OCI-LY1 (cell line): ENCODE measurements around the gene CAPN14.

Experiments used
- H2AFZ ChIP-seq: fragments of 200-600 bp; sonication (generic), shearing (Covaris generic); 2 replicates; pipeline ENCODE4 v1.6.0; 2014; ENCODE audit warnings: antibody characterized with exemption, mild to moderate bottlenecking, low read length
- H3F3A ChIP-seq: fragments of 200-600 bp; sonication (generic), shearing (Covaris generic); 2 replicates; pipeline ENCODE4 v1.6.0; 2014; ENCODE audit warnings: mild to moderate bottlenecking, antibody characterized with exemption, low read length, moderate library complexity; ENCODE audit not compliant: insufficient read depth
- H3K27ac ChIP-seq: fragments of 200-600 bp; sonication (generic); 2 replicates; pipeline ENCODE4 v1.5.1; 2014; ENCODE audit warnings: low read length, mixed run types, mild to moderate bottlenecking, low read depth; ENCODE audit not compliant: poor library complexity, severe bottlenecking
- H3K27me3 ChIP-seq: fragments of 200-600 bp; sonication (generic); 2 replicates; pipeline ENCODE4 v1.6.0; 2014; ENCODE audit warnings: antibody characterized with exemption, mild to moderate bottlenecking, low read length, moderate library complexity; ENCODE audit not compliant: insufficient read depth
- H3K36me3 ChIP-seq: fragments of 200-600 bp; sonication (generic); 2 replicates; pipeline ENCODE4 v1.6.1; 2014; ENCODE audit warnings: mild to moderate bottlenecking, antibody characterized with exemption, low read length, moderate library complexity, mixed read lengths; ENCODE audit not compliant: insufficient read depth
- H3K4me1 ChIP-seq: fragments of 200-600 bp; sonication (generic); 2 replicates; pipeline ENCODE4 v1.5.1; 2014; ENCODE audit warnings: mild to moderate bottlenecking, low read length, moderate library complexity; ENCODE audit not compliant: insufficient read depth, severe bottlenecking
- H3K4me2 ChIP-seq: fragments of 200-600 bp; sonication (generic), shearing (Covaris generic); 2 replicates; pipeline ENCODE4 v1.6.1; 2014; ENCODE audit warnings: low read length
- H3K4me3 ChIP-seq: fragments of 200-600 bp; sonication (generic); 2 replicates; pipeline ENCODE4 v1.5.1; 2014; ENCODE audit warnings: low read length, low read depth, mild to moderate bottlenecking, mixed read lengths; ENCODE audit not compliant: poor library complexity, severe bottlenecking
- H3K79me2 ChIP-seq: fragments of 200-600 bp; shearing (Covaris generic); 2 replicates; pipeline ENCODE4 v1.6.1; 2016; ENCODE audit warnings: mixed run types, low read length, mixed read lengths; ENCODE audit not compliant: insufficient read depth
- H3K9ac ChIP-seq: fragments of 200-600 bp; sonication (generic), shearing (Covaris generic); 2 replicates; pipeline ENCODE4 v1.6.1; 2014; ENCODE audit warnings: mild to moderate bottlenecking, low read length, mixed read lengths
- H3K9me2 ChIP-seq: fragments of 200-600 bp; sonication (generic), shearing (Covaris generic); 2 replicates; pipeline ENCODE4 v1.6.1; 2014; ENCODE audit warnings: low read depth, mild to moderate bottlenecking, low read length, mixed read lengths
- H3K9me3 ChIP-seq: fragments of 200-600 bp; shearing (Covaris generic); 2 replicates; pipeline ENCODE4 v1.6.1; 2014; ENCODE audit warnings: low read length, mixed read lengths
- H4K20me1 ChIP-seq: fragments of 200-600 bp; sonication (generic), shearing (Covaris generic); 2 replicates; pipeline ENCODE4 v1.6.0; 2016; ENCODE audit warnings: mild to moderate bottlenecking, low read length; ENCODE audit not compliant: insufficient read depth
- EZH2 ChIP-seq: fragments of 200-600 bp; sonication (generic), shearing (Covaris generic); IDR thresholded peaks from 2 replicates; pipeline ENCODE4 v1.8.0; 2017; ENCODE audit warnings: borderline replicate concordance, mixed run types, mild to moderate bottlenecking, antibody characterized with exemption, low read length, moderate library complexity, mixed read lengths
- TF ChIP-seq, protein P1 (sequence below): fragments of 200-600 bp; sonication (generic), shearing (Covaris generic); IDR thresholded peaks from 2 replicates; pipeline ENCODE4 v1.5.1; 2017; ENCODE audit warnings: mild to moderate bottlenecking, antibody characterized with exemption, low read length, moderate library complexity, mixed read lengths

The CAPN14 gene

GRCh38 chr2:31129375-31130171, 87.7 kb downstream of the CAPN14 start:
- Histone ChIP-seq H3K4me1 (no peaks in the 10 kb centered on the region), H3K79me2 (no peaks in the 10 kb centered on the region), H4K20me1 (no peaks in the 10 kb centered on the region), H3K9me3 (no peaks in the 10 kb centered on the region), H3K4me3 (no peak overlapping the region), H3F3A (no peaks in the 10 kb centered on the region), H2AFZ (no peak overlapping the region), H3K4me2 (no peak overlapping the region), H3K9ac (no peak overlapping the region), H3K27ac (no peak overlapping the region), H3K9me2 (no peaks in the 10 kb centered on the region), H3K27me3 (no peaks in the 10 kb centered on the region), H3K36me3 (no peaks in the 10 kb centered on the region)
- TF ChIP-seq EZH2: no peak
- TF ChIP-seq, protein P1, sequence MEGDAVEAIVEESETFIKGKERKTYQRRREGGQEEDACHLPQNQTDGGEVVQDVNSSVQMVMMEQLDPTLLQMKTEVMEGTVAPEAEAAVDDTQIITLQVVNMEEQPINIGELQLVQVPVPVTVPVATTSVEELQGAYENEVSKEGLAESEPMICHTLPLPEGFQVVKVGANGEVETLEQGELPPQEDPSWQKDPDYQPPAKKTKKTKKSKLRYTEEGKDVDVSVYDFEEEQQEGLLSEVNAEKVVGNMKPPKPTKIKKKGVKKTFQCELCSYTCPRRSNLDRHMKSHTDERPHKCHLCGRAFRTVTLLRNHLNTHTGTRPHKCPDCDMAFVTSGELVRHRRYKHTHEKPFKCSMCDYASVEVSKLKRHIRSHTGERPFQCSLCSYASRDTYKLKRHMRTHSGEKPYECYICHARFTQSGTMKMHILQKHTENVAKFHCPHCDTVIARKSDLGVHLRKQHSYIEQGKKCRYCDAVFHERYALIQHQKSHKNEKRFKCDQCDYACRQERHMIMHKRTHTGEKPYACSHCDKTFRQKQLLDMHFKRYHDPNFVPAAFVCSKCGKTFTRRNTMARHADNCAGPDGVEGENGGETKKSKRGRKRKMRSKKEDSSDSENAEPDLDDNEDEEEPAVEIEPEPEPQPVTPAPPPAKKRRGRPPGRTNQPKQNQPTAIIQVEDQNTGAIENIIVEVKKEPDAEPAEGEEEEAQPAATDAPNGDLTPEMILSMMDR: no peak

GRCh38 chr2:31127931-31128330, 89.4 kb downstream of the CAPN14 start:
- Histone ChIP-seq H2AFZ (no peak overlapping the region), H3F3A (no peaks in the 10 kb centered on the region), H3K4me1 (no peaks in the 10 kb centered on the region), H3K27ac (no peak overlapping the region), H3K27me3 (no peaks in the 10 kb centered on the region), H3K9me3 (no peaks in the 10 kb centered on the region), H4K20me1 (no peaks in the 10 kb centered on the region), H3K4me3 (no peak overlapping the region), H3K9me2 (no peaks in the 10 kb centered on the region), H3K36me3 (no peaks in the 10 kb centered on the region), H3K4me2 (no peak overlapping the region), H3K79me2 (no peaks in the 10 kb centered on the region), H3K9ac (no peak overlapping the region)
- TF ChIP-seq EZH2: no peak
- TF ChIP-seq, protein P1: no peak

- TF ChIP-seq, protein P1: no peak
- no peak for TF ChIP-seq EZH2
- Histone ChIP-seq H3F3A (no peaks in the 10 kb centered on the region), H3K4me3 (no peak overlapping the region), H3K27me3 (no peaks in the 10 kb centered on the region), H3K4me2 (no peak overlapping the region), H2AFZ (no peak overlapping the region), H3K4me1 (no peaks in the 10 kb centered on the region), H3K9ac (no peak overlapping the region), H3K36me3 (no peaks in the 10 kb centered on the region), H3K27ac (no peak overlapping the region), H3K9me3 (no peaks in the 10 kb centered on the region), H3K79me2 (no peaks in the 10 kb centered on the region), H3K9me2 (no peaks in the 10 kb centered on the region), H4K20me1 (no peaks in the 10 kb centered on the region)
Observed at GRCh38 chr2:31125918-31126695, 91.2 kb downstream of the CAPN14 start.
